Spinal cord (tissue), 10 donors: ENCODE data around the gene IL17A. TPM values are rescaled to one million over a fixed set of nuclear protein-coding genes. Genes with fewer than 3 reads are reported as not detected.
"Not testable (repeated sequence)": the region's sequence is repeated elsewhere in the genome, so short reads cannot be mapped to it uniquely, and the experiment has no call there.

Experiments used
- DNase-seq, 6 donors: peaks; one replicate each; pipeline versions ENCODE4 v3.0.0 to v3.0.0-alpha.2; 2013 to 2015; ENCODE audit warnings: low spot score in 6 of 6, low read depth in 4 of 6
- H3K27ac ChIP-seq: one replicate; pipeline ENCODE4 v1.5.1; 2013; ENCODE audit warnings: low read depth, low read length, control low read depth
- H3K27me3 ChIP-seq: one replicate; pipeline ENCODE4 v1.6.1; 2013; ENCODE audit warnings: low read length; ENCODE audit not compliant: control insufficient read depth, insufficient read depth
- H3K36me3 ChIP-seq: one replicate; pipeline ENCODE4 v1.6.1; 2013; ENCODE audit warnings: low read length; ENCODE audit not compliant: control insufficient read depth, insufficient read depth
- H3K4me1 ChIP-seq: one replicate; pipeline ENCODE4 v1.6.1; 2013; ENCODE audit warnings: low read length; ENCODE audit not compliant: control insufficient read depth, insufficient read depth
- H3K4me3 ChIP-seq: one replicate; pipeline ENCODE4 v1.5.1; 2013; ENCODE audit warnings: low read depth, low read length, control low read depth
- H3K9me3 ChIP-seq: one replicate; pipeline ENCODE4 v1.6.1; 2013; ENCODE audit warnings: low read length; ENCODE audit not compliant: control insufficient read depth, insufficient read depth
- WGBS: methylation state at CpG from one replicate; pipeline ENCODE4 v1.1.5; 2013; ENCODE audit warnings: missing lambda C conversion rate; ENCODE audit not compliant: insufficient coverage; 5-methylcytosine and 5-hydroxymethylcytosine counted together
- polyA plus RNA-seq, 2 donors: library from polyadenylated mRNA; unstranded; fragments of 120-200 nt; gene quantifications; one replicate each; pipeline ENCODE4 v1.2.1, GENCODE V29; 2013; ENCODE audit not compliant: insufficient read length in 2 of 2
- total RNA-seq, 2 donors: library from RNA; depleted of rRNA in 1 of 2; stranded (reverse); fragments of 120-200 nt in 1 of 2; fragments of >200 nt in 1 of 2; gene quantifications; one replicate each; pipeline versions ENCODE4 v1.2.3 to v1.2.4, GENCODE V29; 2013 to 2014
- donor health status: healthy.

IL17A gene
- total and polyA plus RNA-seq, 4 donors = not detected

GRCh38 chr6:52186480-52186879, 305 bp downstream of the IL17A start:
- H3K4me3 ChIP-seq = no peak overlapping the region
- no peaks in the 10 kb centered on the region for H3K9me3 ChIP-seq
- no peak overlapping the region for H3K27ac ChIP-seq
- no peaks in the 10 kb centered on the region for H3K4me1 ChIP-seq
- WGBS = 100% methylated on average over 2 of the region's 5 CpGs
- no peak for DNase-seq
- no peaks in the 10 kb centered on the region for H3K36me3 ChIP-seq
- no peaks in the 10 kb centered on the region for H3K27me3 ChIP-seq

- Histone ChIP-seq H3K4me1 (no peaks in the 10 kb centered on the region), H3K36me3 (no peaks in the 10 kb centered on the region), H3K9me3 (no peaks in the 10 kb centered on the region), H3K4me3 (no peak overlapping the region), H3K27me3 (no peaks in the 10 kb centered on the region), H3K27ac (no peak overlapping the region)
- WGBS = no CpG with 5 or more reads among the region's 1 CpG
- no peak for DNase-seq
Observed at GRCh38 chr6:52187098-52187497, 923 bp downstream of the IL17A start.

GRCh38 chr6:52189974-52190373, 3.8 kb downstream of the IL17A start:
- no peak overlapping the region for H3K27ac ChIP-seq
- H3K36me3 ChIP-seq = no peaks in the 10 kb centered on the region
- H3K4me3 ChIP-seq = no peak overlapping the region
- H3K4me1 ChIP-seq = no peaks in the 10 kb centered on the region
- WGBS = no CpG with 5 or more reads among the region's 2 CpGs
- H3K9me3 ChIP-seq = no peaks in the 10 kb centered on the region
- DNase-seq = no peak
- no peaks in the 10 kb centered on the region for H3K27me3 ChIP-seq

GRCh38 chr6:52190409-52190808, 4.2 kb downstream of the IL17A start:
- H3K36me3 ChIP-seq = no peaks in the 10 kb centered on the region
- no peaks in the 10 kb centered on the region for H3K9me3 ChIP-seq
- WGBS = 85% methylated on average over 3 of the region's 3 CpGs
- no peak for DNase-seq
- no peaks in the 10 kb centered on the region for H3K27me3 ChIP-seq
- no peaks in the 10 kb centered on the region for H3K4me1 ChIP-seq
- H3K27ac ChIP-seq = no peak overlapping the region
- H3K4me3 ChIP-seq = no peak overlapping the region

- no peak overlapping the region for H3K4me3 ChIP-seq
- H3K4me1 ChIP-seq = no peaks in the 10 kb centered on the region
- H3K27ac ChIP-seq = no peak overlapping the region
- H3K9me3 ChIP-seq = no peaks in the 10 kb centered on the region
- 60% methylated on average over 3 of the region's 3 CpGs for WGBS
- no peaks in the 10 kb centered on the region for H3K27me3 ChIP-seq
- no peak for DNase-seq
- no peaks in the 10 kb centered on the region for H3K36me3 ChIP-seq
Observed at GRCh38 chr6:52191824-52192223, 5.6 kb downstream of the IL17A start.

- Histone ChIP-seq H3K27ac (no peak overlapping the region), H3K27me3 (no peaks in the 10 kb centered on the region), H3K36me3 (no peaks in the 10 kb centered on the region), H3K4me3 (no peak overlapping the region), H3K9me3 (no peaks in the 10 kb centered on the region), H3K4me1 (no peaks in the 10 kb centered on the region)
- DNase-seq = no peak
- WGBS = no CpG with 5 or more reads among the region's 2 CpGs
Observed at GRCh38 chr6:52195886-52196285, 9.7 kb downstream of the IL17A start.

- not testable (repeated sequence) for DNase-seq, H3K9me3 ChIP-seq, H3K4me3 ChIP-seq, H3K36me3 ChIP-seq, H3K27ac ChIP-seq, H3K4me1 ChIP-seq, H3K27me3 ChIP-seq
- 65% methylated on average over 4 of the region's 5 CpGs for WGBS
Observed at GRCh38 chr6:52200088-52200487, 13.9 kb downstream of the IL17A start.

- H3K4me1 ChIP-seq = no peaks in the 10 kb centered on the region
- no peaks in the 10 kb centered on the region for H3K36me3 ChIP-seq
- H3K9me3 ChIP-seq = no peaks in the 10 kb centered on the region
- DNase-seq = no peak
- no CpG with 5 or more reads among the region's 1 CpG for WGBS
- no peak overlapping the region for H3K4me3 ChIP-seq
- no peaks in the 10 kb centered on the region for H3K27me3 ChIP-seq
- no peak overlapping the region for H3K27ac ChIP-seq
Observed at GRCh38 chr6:52201046-52201445, 14.9 kb downstream of the IL17A start.

- Histone ChIP-seq H3K9me3 (no peaks in the 10 kb centered on the region), H3K4me3 (no peak overlapping the region), H3K27me3 (no peaks in the 10 kb centered on the region), H3K4me1 (no peaks in the 10 kb centered on the region), H3K36me3 (no peaks in the 10 kb centered on the region), H3K27ac (no peak overlapping the region)
- no peak for DNase-seq
Observed at GRCh38 chr6:52201493-52201892, 15.3 kb downstream of the IL17A start.

- H3K36me3 ChIP-seq = no peaks in the 10 kb centered on the region
- DNase-seq = no peak
Observed at GRCh38 chr6:52207066-52207465, 20.9 kb downstream of the IL17A start.

More at GRCh38 chr6:52207066-52207465, 20.9 kb downstream of the IL17A start:
- Histone ChIP-seq H3K27ac (no peak overlapping the region), H3K27me3 (no peaks in the 10 kb centered on the region), H3K9me3 (peaks cover 2% of the 10 kb centered on the region), H3K4me3 (no peak overlapping the region), H3K4me1 (no peaks in the 10 kb centered on the region)
- no CpG with 5 or more reads among the region's 2 CpGs for WGBS
